Measurements from ENCODE around the gene VWC2. TPM values are rescaled to one million over a fixed set of nuclear protein-coding genes. Genes with fewer than 3 reads are reported as not detected.

The VWC2 gene
- under 0.01 TPM in 1 of 2 replicates, not detected in the other for total RNA-seq

DNA sequence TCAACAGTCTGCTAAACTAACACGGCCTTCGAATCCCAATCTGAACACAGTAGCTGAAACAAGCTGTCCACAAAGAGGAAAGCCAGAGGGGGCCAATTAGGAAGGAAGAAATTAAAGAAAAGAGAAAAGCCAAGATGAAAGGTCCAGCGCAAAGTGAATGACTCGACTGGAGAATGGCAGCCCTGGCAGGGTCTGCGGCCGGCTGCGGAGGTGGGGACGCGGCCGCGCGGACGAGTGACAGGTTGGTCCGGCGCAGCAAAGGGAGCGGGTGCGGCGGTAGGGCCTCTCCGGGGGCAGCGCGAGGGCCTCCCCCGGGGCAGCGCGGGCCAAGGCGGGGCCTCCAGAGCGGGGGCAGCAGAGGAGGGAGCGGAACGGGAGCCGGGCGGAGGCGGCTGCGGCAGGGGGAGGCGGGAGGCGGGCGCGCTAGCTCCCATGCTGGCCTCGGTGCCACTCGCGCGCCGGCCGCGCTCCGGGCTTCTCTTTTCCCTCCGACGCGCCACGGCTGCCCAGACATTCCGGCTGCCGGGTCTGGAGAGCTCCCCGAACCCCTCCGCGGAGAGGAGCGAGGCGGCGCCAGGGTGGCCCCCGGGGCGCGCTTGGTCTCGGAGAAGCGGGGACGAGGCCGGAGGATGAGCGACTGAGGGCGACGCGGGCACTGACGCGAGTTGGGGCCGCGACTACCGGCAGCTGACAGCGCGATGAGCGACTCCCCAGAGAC is at the start of gene VWC2:
Gene VWC2, plus strand, starts transcription at position 421 of the 718 bp plus-strand sequence. CDS start 1,798 bp downstream, outside the sequence.

All from subcutaneous preadipocyte (primary cell).